Measurements from ENCODE around the gene INTS12.

The INTS12 gene

DNA sequence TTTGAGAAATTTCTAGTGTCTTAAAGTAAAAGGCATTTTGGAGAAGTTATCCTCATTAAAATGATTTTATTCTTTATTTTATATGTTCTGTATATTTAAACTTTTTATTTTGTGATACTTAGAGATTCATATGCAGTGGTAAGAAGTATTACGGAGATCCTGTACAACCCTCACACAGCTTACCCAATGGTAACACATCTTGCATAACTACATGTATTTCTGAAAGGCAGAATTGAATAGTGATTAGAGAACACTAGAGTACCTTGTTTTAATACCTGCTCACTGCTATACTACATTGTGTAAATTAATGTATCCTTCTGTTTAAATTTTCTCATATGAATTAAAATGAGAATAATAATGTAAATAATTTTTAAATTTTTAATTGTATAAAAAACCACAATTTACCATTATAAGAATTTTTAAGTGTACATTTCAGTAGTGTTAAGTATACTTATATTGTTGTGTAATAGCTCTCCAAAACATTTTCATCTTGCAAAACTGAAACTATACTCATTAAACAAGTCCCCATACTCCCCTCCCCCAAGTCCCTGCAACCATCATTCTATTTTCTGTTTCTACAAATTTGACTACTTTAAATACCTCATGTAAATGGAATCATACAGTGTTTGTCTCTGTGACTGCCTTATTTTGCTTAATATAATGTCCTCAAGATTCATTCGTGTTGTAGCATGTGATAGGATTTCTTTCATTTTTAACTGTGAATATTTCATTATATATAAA is 45.4 kb downstream of the INTS12 start:
- no peak overlapping the region for H3K4me3 ChIP-seq (replicated peaks in 1 of 2; ENCODE audit: low read depth in 2 of 2, low read length in 2 of 2)
- no peak for DNase-seq (ENCODE audit: low read depth in 2 of 2)
- TF ChIP-seq, protein P1, sequence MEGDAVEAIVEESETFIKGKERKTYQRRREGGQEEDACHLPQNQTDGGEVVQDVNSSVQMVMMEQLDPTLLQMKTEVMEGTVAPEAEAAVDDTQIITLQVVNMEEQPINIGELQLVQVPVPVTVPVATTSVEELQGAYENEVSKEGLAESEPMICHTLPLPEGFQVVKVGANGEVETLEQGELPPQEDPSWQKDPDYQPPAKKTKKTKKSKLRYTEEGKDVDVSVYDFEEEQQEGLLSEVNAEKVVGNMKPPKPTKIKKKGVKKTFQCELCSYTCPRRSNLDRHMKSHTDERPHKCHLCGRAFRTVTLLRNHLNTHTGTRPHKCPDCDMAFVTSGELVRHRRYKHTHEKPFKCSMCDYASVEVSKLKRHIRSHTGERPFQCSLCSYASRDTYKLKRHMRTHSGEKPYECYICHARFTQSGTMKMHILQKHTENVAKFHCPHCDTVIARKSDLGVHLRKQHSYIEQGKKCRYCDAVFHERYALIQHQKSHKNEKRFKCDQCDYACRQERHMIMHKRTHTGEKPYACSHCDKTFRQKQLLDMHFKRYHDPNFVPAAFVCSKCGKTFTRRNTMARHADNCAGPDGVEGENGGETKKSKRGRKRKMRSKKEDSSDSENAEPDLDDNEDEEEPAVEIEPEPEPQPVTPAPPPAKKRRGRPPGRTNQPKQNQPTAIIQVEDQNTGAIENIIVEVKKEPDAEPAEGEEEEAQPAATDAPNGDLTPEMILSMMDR (IDR thresholded peaks at IDR 0.05; ENCODE audit: low read depth, low read length), result no peak

GRCh38 chr4:105661028-105661427 is 47.5 kb downstream of the INTS12 start:
- H3K4me3 ChIP-seq (replicated peaks in 1 of 2; ENCODE audit: low read depth in 2 of 2, low read length in 2 of 2), result no peak overlapping the region
- DNase-seq (ENCODE audit: low read depth in 2 of 2), result no peak
- TF ChIP-seq, protein P1 (IDR thresholded peaks at IDR 0.05; ENCODE audit: low read depth, low read length), result no peak

DNA sequence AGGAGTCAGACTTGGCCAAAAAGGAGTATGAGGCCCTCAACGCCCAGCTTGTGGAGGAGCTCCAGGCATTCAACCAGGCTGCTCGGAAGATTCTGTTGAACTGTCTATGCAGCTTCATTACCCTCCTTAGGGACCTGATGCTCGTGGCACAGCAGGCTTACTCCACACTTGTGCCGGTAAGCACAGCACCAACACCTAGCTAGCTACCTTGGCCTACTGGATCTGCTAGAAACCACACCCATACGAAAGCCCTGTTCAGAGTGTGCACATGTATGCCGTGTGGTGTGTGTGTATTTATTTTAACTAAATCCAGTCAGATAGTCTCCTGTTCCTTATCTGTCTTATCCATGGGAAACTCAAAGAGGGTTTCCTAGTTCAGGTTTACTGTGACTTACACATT is 49.3 kb downstream of the INTS12 start:
- TF ChIP-seq, protein P1 (IDR thresholded peaks at IDR 0.05; ENCODE audit: low read depth, low read length), result no peak
- DNase-seq (ENCODE audit: low read depth in 2 of 2), result no peak
- no peak overlapping the region for H3K4me3 ChIP-seq (replicated peaks in 1 of 2; ENCODE audit: low read depth in 2 of 2, low read length in 2 of 2)

- H3K4me3 ChIP-seq (replicated peaks in 1 of 2; ENCODE audit: low read depth in 2 of 2, low read length in 2 of 2), result no peak overlapping the region
- TF ChIP-seq, protein P1 (IDR thresholded peaks at IDR 0.05; ENCODE audit: low read depth, low read length), result no peak
- no peak for DNase-seq (ENCODE audit: low read depth in 2 of 2)
Measured at GRCh38 chr4:105657117-105657765, 51.2 kb downstream of the INTS12 start.

DNA sequence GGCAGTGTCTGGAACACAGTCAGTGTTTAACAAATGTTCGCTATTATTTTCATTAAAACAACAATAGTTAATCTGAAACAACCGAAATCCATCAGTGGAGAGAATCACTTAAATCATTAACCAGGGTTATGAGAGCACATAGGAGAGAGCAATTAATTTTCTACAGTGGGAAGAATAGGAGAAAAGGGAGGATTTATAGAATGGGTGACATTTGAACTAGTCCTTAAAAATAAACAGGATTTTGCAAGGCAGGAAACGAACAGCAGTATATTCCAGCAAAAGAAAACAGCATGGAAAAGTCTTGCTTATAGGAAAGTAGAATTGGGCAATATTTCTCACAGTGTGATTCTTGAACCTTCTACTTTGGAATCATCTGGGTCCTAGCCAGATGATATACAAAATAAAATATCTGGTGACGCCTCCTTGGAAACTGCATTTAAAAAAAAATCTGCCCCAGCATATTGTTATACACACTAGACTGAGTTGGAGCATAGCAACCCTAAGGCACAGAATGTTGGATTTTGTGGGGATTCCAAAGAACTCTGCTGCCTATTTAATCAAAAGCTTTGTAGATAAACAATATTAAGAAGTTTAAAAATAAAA is 56.1 kb downstream of the INTS12 start:
- TF ChIP-seq, protein P1 (IDR thresholded peaks at IDR 0.05; ENCODE audit: low read depth, low read length), result no peak
- no peak for DNase-seq (ENCODE audit: low read depth in 2 of 2)

GRCh38 chr4:105651884-105652283 is 56.6 kb downstream of the INTS12 start:
- no peak overlapping the region for H3K4me3 ChIP-seq (replicated peaks in 1 of 2; ENCODE audit: low read depth in 2 of 2, low read length in 2 of 2)
- TF ChIP-seq, protein P1 (IDR thresholded peaks at IDR 0.05; ENCODE audit: low read depth, low read length), result no peak
- DNase-seq (ENCODE audit: low read depth in 2 of 2), result no peak

More for the DNA sequence above, 56.1 kb downstream of the INTS12 start:
- H3K4me3 ChIP-seq (replicated peaks in 1 of 2; ENCODE audit: low read depth in 2 of 2, low read length in 2 of 2), result no peak overlapping the region
